AG04450 (cell line): ENCODE results near the gene STK32C. TPM values are rescaled to one million over a fixed set of nuclear protein-coding genes. Genes with fewer than 3 reads are reported as not detected.

ENCODE experiments used
- CTCF ChIA-PET: fragments of 300-600, 350-600 bp; formaldehyde crosslinking; extraction: SDS; loops from one replicate; lab custom pipeline; 2022; ENCODE audit warnings: antibody characterized with exemption, inconsistent platforms; lab: Charles Lee
- POLR2A ChIA-PET: fragments of 350-600 bp; formaldehyde crosslinking; extraction: SDS; loops from one replicate; lab custom pipeline; 2021; ENCODE audit warnings: antibody characterized with exemption, inconsistent platforms; lab: Yijun Ruan, JAX
- DNase-seq: peaks from one replicate; pipeline ENCODE4 v3.0.0-alpha.2; 2011; ENCODE audit warnings: low read depth, low spot score
- H3K27ac ChIP-seq: one replicate; pipeline ENCODE4 v1.5.1; 2012; ENCODE audit warnings: low read depth, low read length, control low read depth
- H3K27me3 ChIP-seq: one replicate; pipeline ENCODE4 v1.6.0; 2012; ENCODE audit warnings: low read length; ENCODE audit not compliant: control insufficient read depth, insufficient read depth
- H3K4me3 ChIP-seq: 2 replicates; pipeline ENCODE4 v1.5.1; 2011; ENCODE audit warnings: mild to moderate bottlenecking, low read depth, low read length, control low read depth
- H3K9me3 ChIP-seq: 2 replicates; pipeline ENCODE4 v1.5.1; 2012; ENCODE audit warnings: low read length; ENCODE audit not compliant: control insufficient read depth, insufficient read depth
- CTCF ChIP-seq: IDR thresholded peaks from 2 replicates; pipeline ENCODE4 v1.5.1; 2011; ENCODE audit warnings: low read depth, low read length, control low read depth, inconsistent platforms
- polyA plus RNA-seq: library from polyadenylated mRNA; depleted of rRNA; stranded (reverse); fragments of >200 nt; gene quantifications from 2 replicates; pipeline ENCODE4 v1.2.3, GENCODE V29; 2011

The STK32C gene
- polyA plus RNA-seq, 1 experiment = 5.3 TPM

GRCh38 chr10:132255489-132256344 is 52.0 kb downstream of the STK32C start:
- no peak overlapping the region for H3K4me3 ChIP-seq
- no peak for TF ChIP-seq CTCF
- H3K27ac ChIP-seq = no peak overlapping the region
- ChIA-PET POLR2A (no interaction called here), CTCF (no interaction called here)
- H3K27me3 ChIP-seq = peaks cover 7% of the 10 kb centered on the region
- H3K9me3 ChIP-seq = no peaks in the 10 kb centered on the region; the same call in 1 of the 2 replicates
- DNase-seq = no peak

GRCh38 chr10:132254841-132255240 is 52.9 kb downstream of the STK32C start:
- Histone ChIP-seq H3K27ac (no peak overlapping the region), H3K9me3 (no peaks in the 10 kb centered on the region; the same call in 1 of the 2 replicates), H3K4me3 (no peak overlapping the region), H3K27me3 (peaks cover 7% of the 10 kb centered on the region)
- ChIA-PET CTCF (no interaction called here), POLR2A (no interaction called here)
- TF ChIP-seq CTCF = no peak
- no peak for DNase-seq

GRCh38 chr10:132253092-132253687 is 54.6 kb downstream of the STK32C start:
- Histone ChIP-seq H3K27ac (no peak overlapping the region), H3K27me3 (peaks cover 7% of the 10 kb centered on the region), H3K9me3 (no peaks in the 10 kb centered on the region; the same call in 1 of the 2 replicates), H3K4me3 (no peak overlapping the region)
- no peak for TF ChIP-seq CTCF
- POLR2A ChIA-PET = no interaction called here
- CTCF ChIA-PET = no interaction called here
- DNase-seq = no peak

DNA sequence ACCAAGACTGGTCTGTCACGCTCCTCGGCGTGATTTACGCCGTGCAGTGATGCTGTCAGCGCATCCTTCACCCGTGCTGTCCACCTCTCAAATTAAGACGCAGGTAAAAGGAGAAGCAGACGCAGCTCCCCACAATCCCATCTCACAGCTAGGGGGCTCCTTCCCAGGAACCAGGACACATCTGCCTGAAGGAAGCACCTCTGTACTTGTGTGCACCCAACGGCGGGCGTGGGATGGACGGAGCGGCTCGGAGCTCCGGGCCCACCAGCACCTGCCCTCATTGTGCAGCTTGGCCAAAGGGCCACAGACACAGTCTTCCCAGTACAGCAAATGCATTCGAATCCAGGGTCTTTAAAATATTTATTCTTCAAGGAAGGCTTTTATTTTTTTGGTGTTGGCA is 55.3 kb downstream of the STK32C start:
- no peak overlapping the region for H3K4me3 ChIP-seq
- peaks cover 8% of the 10 kb centered on the region for H3K27me3 ChIP-seq
- H3K27ac ChIP-seq = no peak overlapping the region
- POLR2A ChIA-PET = no interaction called here
- CTCF ChIA-PET = no interaction called here
- DNase-seq = no peak
- no peaks in the 10 kb centered on the region; the same call in 1 of the 2 replicates for H3K9me3 ChIP-seq
- TF ChIP-seq CTCF = peak; percentile 5; the same call in 1 of the 2 replicates

DNA sequence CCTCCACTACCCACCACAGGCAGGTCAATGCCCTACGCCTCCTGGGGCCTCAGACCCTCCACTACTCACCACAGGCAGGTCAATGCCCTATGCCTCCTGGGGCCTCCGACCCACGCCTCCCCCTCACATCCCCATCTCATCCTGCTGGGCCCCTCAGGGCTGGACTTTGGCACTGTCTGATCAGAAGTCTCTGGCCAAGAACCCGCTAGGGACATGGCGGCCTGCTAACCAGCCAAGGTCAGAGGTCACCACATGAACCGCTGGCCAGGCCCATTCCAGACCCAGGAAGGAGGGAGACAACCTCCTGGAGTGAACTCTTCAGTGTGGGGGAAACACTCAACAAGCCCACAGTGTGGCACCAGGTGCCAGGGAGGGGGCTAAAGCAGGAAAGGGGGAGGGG is 55.8 kb downstream of the STK32C start:
- Histone ChIP-seq H3K4me3 (no peak overlapping the region), H3K27ac (no peak overlapping the region), H3K9me3 (no peaks in the 10 kb centered on the region; the same call in 1 of the 2 replicates), H3K27me3 (peaks cover 11% of the 10 kb centered on the region)
- DNase-seq = no peak
- TF ChIP-seq CTCF = no peak
- ChIA-PET POLR2A (no interaction called here), CTCF (no interaction called here)
